MCF 10A (cell line): Measurements from ENCODE around the gene SIM2. TPM values are rescaled to one million over a fixed set of nuclear protein-coding genes. Genes with fewer than 3 reads are reported as not detected.

ENCODE experiments used
- BruUV-seq: library from RNA; stranded (reverse); fragments of 400-500 nt; replicated peaks from 2 replicates; lab custom pipeline; 2021; lab: Mats Ljungman, UMichigan
- CTCF ChIA-PET: fragments of 300-600 bp; sonication (Branson Sonifier 250); formaldehyde crosslinking; extraction: SDS; loops from one replicate; lab custom pipeline; 2021; ENCODE audit warnings: antibody characterized with exemption, inconsistent platforms; lab: Yijun Ruan, JAX
- POLR2A ChIA-PET: fragments of 300-600, 350-650 bp; sonication (Branson Sonifier 250); formaldehyde crosslinking; extraction: SDS; loops from one replicate; lab custom pipeline; 2020; ENCODE audit warnings: antibody characterized with exemption, inconsistent platforms; lab: Yijun Ruan, JAX
- DNase-seq: peaks from one replicate; pipeline ENCODE4 v3.0.0-alpha.2; 2018; ENCODE audit not compliant: unreplicated experiment
- H3K27ac Mint-ChIP-seq: one replicate; pipeline ENCODE4 v1.8.0; 2022; ENCODE audit warnings: mild to moderate bottlenecking, low read depth, mixed read lengths; ENCODE audit not compliant: unreplicated experiment
- H3K27me3 Mint-ChIP-seq: one replicate; pipeline ENCODE4 v1.8.0; 2022; ENCODE audit warnings: mixed read lengths; ENCODE audit not compliant: insufficient read depth, unreplicated experiment
- H3K36me3 Mint-ChIP-seq: one replicate; pipeline ENCODE4 v1.8.0; 2022; ENCODE audit warnings: mild to moderate bottlenecking, moderate library complexity, mixed read lengths; ENCODE audit not compliant: insufficient read depth, unreplicated experiment
- H3K4me1 Mint-ChIP-seq: one replicate; pipeline ENCODE4 v1.8.0; 2022; ENCODE audit warnings: mixed read lengths; ENCODE audit not compliant: insufficient read depth, unreplicated experiment
- H3K4me3 Mint-ChIP-seq: one replicate; pipeline ENCODE4 v1.8.0; 2022; ENCODE audit warnings: mild to moderate bottlenecking, moderate library complexity, mixed read lengths; ENCODE audit not compliant: unreplicated experiment
- H3K9me3 Mint-ChIP-seq: one replicate; pipeline ENCODE4 v1.8.0; 2022; ENCODE audit warnings: mixed read lengths; ENCODE audit not compliant: unreplicated experiment
- intact Hi-C: fragments of 100-400 bp; cut with micrococcal nuclease; formaldehyde crosslinking; loops from 2 replicates; pipeline ENCODE4 v1.14.1; 2022
- total RNA-seq: library from RNA; stranded (reverse); gene quantifications from 2 replicates; pipeline ENCODE4 v1.2.3, GENCODE V29; 2022
- TF ChIP-seq, protein P1 (sequence below): fragments of 200-600 bp; IDR thresholded peaks from one replicate; pipeline ENCODE4 v1.8.0; 2022; ENCODE audit warnings: antibody characterized with exemption, mild to moderate bottlenecking; ENCODE audit not compliant: unreplicated experiment

SIM2 gene
- total RNA-seq, 1 experiment from 2014 or later, result 14.4 TPM

DNA sequence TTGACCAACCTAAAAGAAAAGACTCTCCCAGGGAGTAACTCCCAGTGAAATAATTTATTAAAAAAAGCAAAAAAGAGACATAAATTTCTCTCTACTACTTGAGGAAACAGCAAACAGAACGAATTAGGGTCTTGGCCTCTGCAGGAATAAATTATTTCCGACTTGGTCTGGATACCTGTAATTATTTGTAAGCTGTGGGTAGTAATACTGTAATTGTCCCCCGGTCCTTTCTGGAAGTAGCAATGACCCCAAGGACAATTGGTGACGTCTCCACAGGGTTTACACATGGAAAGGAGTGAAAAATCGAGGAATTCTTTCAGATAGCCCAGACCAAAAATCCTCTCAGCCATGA, 3.7 kb upstream of the SIM2 start:
- H3K27me3 Mint-ChIP-seq, result no peaks in the 10 kb centered on the region
- intact Hi-C loops, result no loop called here
- TF ChIP-seq, protein P1, sequence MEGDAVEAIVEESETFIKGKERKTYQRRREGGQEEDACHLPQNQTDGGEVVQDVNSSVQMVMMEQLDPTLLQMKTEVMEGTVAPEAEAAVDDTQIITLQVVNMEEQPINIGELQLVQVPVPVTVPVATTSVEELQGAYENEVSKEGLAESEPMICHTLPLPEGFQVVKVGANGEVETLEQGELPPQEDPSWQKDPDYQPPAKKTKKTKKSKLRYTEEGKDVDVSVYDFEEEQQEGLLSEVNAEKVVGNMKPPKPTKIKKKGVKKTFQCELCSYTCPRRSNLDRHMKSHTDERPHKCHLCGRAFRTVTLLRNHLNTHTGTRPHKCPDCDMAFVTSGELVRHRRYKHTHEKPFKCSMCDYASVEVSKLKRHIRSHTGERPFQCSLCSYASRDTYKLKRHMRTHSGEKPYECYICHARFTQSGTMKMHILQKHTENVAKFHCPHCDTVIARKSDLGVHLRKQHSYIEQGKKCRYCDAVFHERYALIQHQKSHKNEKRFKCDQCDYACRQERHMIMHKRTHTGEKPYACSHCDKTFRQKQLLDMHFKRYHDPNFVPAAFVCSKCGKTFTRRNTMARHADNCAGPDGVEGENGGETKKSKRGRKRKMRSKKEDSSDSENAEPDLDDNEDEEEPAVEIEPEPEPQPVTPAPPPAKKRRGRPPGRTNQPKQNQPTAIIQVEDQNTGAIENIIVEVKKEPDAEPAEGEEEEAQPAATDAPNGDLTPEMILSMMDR, result no peak

DNA sequence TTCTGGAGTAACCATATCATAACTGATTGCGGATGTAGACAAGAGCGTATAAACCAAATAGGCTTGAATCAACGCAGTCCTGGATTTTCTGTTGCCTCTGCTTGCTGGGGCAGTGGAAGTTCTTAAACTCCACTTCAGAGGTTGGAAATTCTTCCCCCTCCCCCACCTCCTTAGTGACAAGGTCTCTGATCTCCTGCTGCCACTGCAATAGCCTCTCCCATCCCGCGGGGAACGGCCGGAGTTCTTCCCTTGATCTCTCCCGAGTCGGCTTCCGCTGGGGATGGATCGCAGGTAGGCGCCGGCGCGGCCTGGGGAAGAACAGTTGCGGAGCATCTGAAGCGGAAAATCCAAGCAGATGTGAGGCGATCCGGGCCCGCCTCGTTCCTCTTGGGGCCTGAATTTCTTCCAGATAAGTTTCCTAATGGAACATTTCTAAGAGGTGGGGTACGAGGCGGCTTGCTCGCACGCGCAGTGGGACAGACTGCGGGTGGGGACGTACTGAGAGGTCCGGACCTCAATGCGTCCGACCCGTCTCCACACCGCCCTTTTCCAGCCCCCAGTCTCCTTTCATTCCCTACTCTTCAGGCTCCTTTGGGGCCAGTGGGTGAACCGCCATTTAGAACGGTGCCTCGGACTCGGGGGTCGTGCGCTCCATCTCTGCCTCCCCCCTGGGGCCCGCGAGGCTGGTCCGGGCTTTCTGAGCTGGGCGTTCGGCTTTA, 3.1 kb upstream of the SIM2 start:
- no peak overlapping the region for H3K27ac Mint-ChIP-seq
- no peaks in the 10 kb centered on the region for H3K27me3 Mint-ChIP-seq
- peaks cover 7% of the 10 kb centered on the region for H3K4me1 Mint-ChIP-seq
- BruUV-seq, result no TSS peak
- POLR2A ChIA-PET, result no interaction called here
- no peaks in the 10 kb centered on the region for H3K9me3 Mint-ChIP-seq
- TF ChIP-seq, protein P1, result no peak
- intact Hi-C loops, result no loop called here
- DNase-seq, result no peak
- CTCF ChIA-PET, result interaction anchor here (1.5 kb wide), 1 partner anchor 65 kb away, joined by 7 read pairs; no protein-coding TSS in a partner anchor
- no peak overlapping the region for H3K4me3 Mint-ChIP-seq
- H3K36me3 Mint-ChIP-seq, result no peaks in the 10 kb centered on the region

More for the DNA sequence above, 3.7 kb upstream of the SIM2 start:
- BruUV-seq, result no TSS peak
- ChIA-PET CTCF (interaction anchor here (0.7 kb wide), 1 partner anchor 39 kb away, joined by 3 read pairs; no protein-coding TSS in a partner anchor), POLR2A (no interaction called here)
- no peak for DNase-seq
- Mint-ChIP-seq H3K36me3 (no peaks in the 10 kb centered on the region), H3K4me3 (no peak overlapping the region), H3K9me3 (no peaks in the 10 kb centered on the region), H3K27ac (no peak overlapping the region), H3K4me1 (peaks cover 3% of the 10 kb centered on the region)

DNA sequence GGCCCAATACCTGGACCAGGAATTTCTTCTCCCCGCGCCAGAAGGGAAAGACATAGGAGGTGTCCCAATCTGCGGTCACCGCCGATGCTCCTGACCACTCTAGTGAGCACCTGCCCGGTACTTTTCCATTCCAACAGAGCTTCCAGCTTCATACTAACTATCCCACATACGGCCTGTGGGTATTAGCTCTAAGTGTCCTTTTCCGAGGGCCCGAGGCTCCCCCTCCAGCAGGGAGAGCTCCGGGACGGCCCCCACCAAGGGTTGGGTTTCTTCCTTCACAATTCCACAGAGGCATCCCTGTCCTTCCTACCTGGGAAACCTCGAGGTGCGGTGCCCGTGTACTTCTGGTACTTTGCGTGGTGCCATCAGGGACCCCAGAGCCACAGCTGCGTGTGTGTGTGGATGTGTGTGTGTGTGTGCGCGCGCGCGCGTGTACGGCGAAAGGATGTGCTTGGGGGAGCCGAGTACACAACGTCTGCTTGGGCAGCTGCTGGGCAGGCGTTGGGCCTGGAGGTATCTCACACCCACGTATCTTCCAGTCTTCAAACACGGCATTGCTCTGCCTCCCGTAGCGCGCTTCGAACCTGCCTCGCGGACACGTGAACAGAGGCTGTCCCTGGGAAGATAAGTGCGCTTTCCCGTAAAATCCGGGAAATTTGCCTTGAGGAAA, 2.4 kb upstream of the SIM2 start:
- H3K27me3 Mint-ChIP-seq, result no peaks in the 10 kb centered on the region
- CTCF ChIA-PET, result interaction anchor here (1.5 kb wide), 1 partner anchor 66 kb away, joined by 7 read pairs; no protein-coding TSS in a partner anchor

More for the DNA sequence above, 2.4 kb upstream of the SIM2 start:
- H3K27ac Mint-ChIP-seq, result no peak overlapping the region
- intact Hi-C loops, result no loop called here
- H3K4me3 Mint-ChIP-seq, result no peak overlapping the region
- TF ChIP-seq, protein P1, result no peak
- peaks cover 7% of the 10 kb centered on the region for H3K4me1 Mint-ChIP-seq
- DNase-seq, result no peak
- H3K36me3 Mint-ChIP-seq, result no peaks in the 10 kb centered on the region
- no peaks in the 10 kb centered on the region for H3K9me3 Mint-ChIP-seq
- POLR2A ChIA-PET, result no interaction called here
- no TSS peak for BruUV-seq
